ENCODE data around the gene MELK. TPM values are rescaled to one million over a fixed set of nuclear protein-coding genes. Genes with fewer than 3 reads are reported as not detected.

The MELK gene
- total and polyA plus RNA-seq, 10 of the 15 experiments (the other 5 are each of a cell fraction or from before 2014, with no cell fraction given), result 38.7 to 80.3 (median 51.6) TPM

Other genes starting within 250 kb of the MELK start
- gene RNF38, start 172.6 kb upstream of the MELK start, total RNA-seq (2014; rRNA removed), result 10.4 and 13.3 TPM in 2 replicates
- gene RNF38, start 172.6 kb upstream of the MELK start, total RNA-seq (2014; rRNA removed; fragmentation: Illumina TruSeq; extraction: Trizol), result 16.4 and 16.7 TPM in 2 replicates
- gene RNF38, start 172.6 kb upstream of the MELK start, total RNA-seq (2021), result 31.3 and 34.7 TPM in 2 replicates
- 24.7 and 32.0 TPM in 2 replicates for gene RNF38, start 172.6 kb upstream of the MELK start, polyA plus RNA-seq (2011; rRNA removed)
- gene RNF38, start 172.6 kb upstream of the MELK start, polyA plus RNA-seq (2014; fragmentation: Illumina TruSeq; extraction: Trizol), result 24.0 and 29.1 TPM in 2 replicates
- 1 to 10 TPM; 5.1 to 7.3 TPM for gene RNF38, start 172.6 kb upstream of the MELK start, polyA plus RNA-seq (2014; fragmentation: Nextera tagmentation; extraction: Ambion mirVana)
- 13.7 and 15.6 TPM in 2 replicates for gene RNF38, start 172.6 kb upstream of the MELK start, polyA plus RNA-seq (2014; rRNA removed)
- gene RNF38, start 172.6 kb upstream of the MELK start, polyA plus RNA-seq (2016; fragmentation: Nextera tagmentation; extraction: Ambion mirVana), result 10 to 100 TPM; 11.4 to 11.7 TPM

Data from GM12878 (cell line).